AG10803 (cell line): ENCODE data around the gene RFPL3.

Experiments
- DNase-seq: peaks from one replicate; pipeline ENCODE4 v3.0.0; 2010; ENCODE audit warnings: low read depth
- H3K4me3 ChIP-seq: 2 replicates; pipeline ENCODE4 v1.5.1; 2011; ENCODE audit warnings: mild to moderate bottlenecking, low read length, control low read depth
- CTCF ChIP-seq: conservative IDR thresholded peaks from 2 replicates; pipeline ENCODE4 v1.5.1; 2011; ENCODE audit warnings: mild to moderate bottlenecking, low read length, control low read depth, inconsistent platforms

RFPL3 gene

GRCh38 chr22:32409977-32410376, 52.3 kb downstream of the RFPL3 start:
- no peak for TF ChIP-seq CTCF
- no peak overlapping the region; the same call in 1 of the 2 replicates for H3K4me3 ChIP-seq
- no peak for DNase-seq

GRCh38 chr22:32410459-32410858, 52.8 kb downstream of the RFPL3 start:
- DNase-seq: no peak
- H3K4me3 ChIP-seq: no peak overlapping the region; the same call in 1 of the 2 replicates
- no peak for TF ChIP-seq CTCF
